Dorsolateral prefrontal cortex (tissue), 118 donors: ENCODE data around the gene NR4A3. TPM values are rescaled to one million over a fixed set of nuclear protein-coding genes. Genes with fewer than 3 reads are reported as not detected.

Source experiments
- total RNA-seq, 120 experiments: library from RNA; stranded (reverse); gene quantifications; one replicate each; pipeline versions ENCODE4 v1.2.3 to v1.2.4, GENCODE V29; 2022

NR4A3 gene
- total RNA-seq, 120 experiments from 2014 or later = 1.5 to 39.1 (median 4.3) TPM

Other genes with a start within 250 kb of the NR4A3 start
- 10 to 100 TPM; 24.2 to 64.4 (median 36.5) TPM for gene STX17, start 84.8 kb downstream of the NR4A3 start, total RNA-seq